ENCODE measurements around the gene PPARD.

Gene PPARD

GRCh38 chr6:35342258-35343091 is at the start of gene PPARD:
Gene PPARD, plus strand, starts transcription at chr6:35342558. Its CDS starts 68,530 bp downstream, at chr6:35411088.
- H3K9me3 ChIP-seq (ENCODE audit: control insufficient read depth in 1 of 2, low read length in 2 of 2), result no peaks in the 10 kb centered on the region
- peak within 1 kb of the TSS; percentile 71 to 95 for H3K9ac ChIP-seq (ENCODE audit: low read depth in 1 of 2, low read length in 2 of 2)
- peak within 1 kb of the TSS; percentile 76 for H3K27ac ChIP-seq (ENCODE audit: low read depth, low read length)
- H3K4me1 ChIP-seq (ENCODE audit: control insufficient read depth in 1 of 2, insufficient read depth in 2 of 2, low read length in 2 of 2), result peaks cover 13 to 14% of the 10 kb centered on the region in 2 donors
- H3K27me3 ChIP-seq (ENCODE audit: control insufficient read depth in 1 of 2, insufficient read depth in 2 of 2, low read length in 2 of 2), result no peaks in the 10 kb centered on the region
- peak within 1 kb of the TSS; percentile 85 to 93 for H3K4me3 ChIP-seq (ENCODE audit: low read depth in 1 of 2, low read length in 2 of 2)
- peaks cover 0 to 18% of the 10 kb centered on the region in 2 donors for H3K36me3 ChIP-seq (ENCODE audit: control insufficient read depth in 1 of 2, insufficient read depth in 2 of 2, low read length in 2 of 2)

- Histone ChIP-seq H3K4me3 (ENCODE audit: low read depth in 1 of 2, low read length in 2 of 2) (no peak overlapping the region), H3K4me1 (ENCODE audit: control insufficient read depth in 1 of 2, insufficient read depth in 2 of 2, low read length in 2 of 2) (peaks cover 15% of the 10 kb centered on the region in 2 donors), H3K9me3 (ENCODE audit: control insufficient read depth in 1 of 2, low read length in 2 of 2) (peaks cover 0 to 2% of the 10 kb centered on the region in 2 donors), H3K36me3 (ENCODE audit: control insufficient read depth in 1 of 2, insufficient read depth in 2 of 2, low read length in 2 of 2) (peaks cover 32 to 56% of the 10 kb centered on the region in 2 donors), H3K27me3 (ENCODE audit: control insufficient read depth in 1 of 2, insufficient read depth in 2 of 2, low read length in 2 of 2) (no peaks in the 10 kb centered on the region), H3K9ac (ENCODE audit: low read depth in 1 of 2, low read length in 2 of 2) (no peak overlapping the region), H3K27ac (ENCODE audit: low read depth, low read length) (no peak overlapping the region)
These were observed 48.7 kb upstream of the PPARD start for GRCh38 chr6:35293681-35294080.

- Histone ChIP-seq H3K9me3 (ENCODE audit: control insufficient read depth in 1 of 2, low read length in 2 of 2) (peaks cover 0 to 2% of the 10 kb centered on the region in 2 donors), H3K9ac (ENCODE audit: low read depth in 1 of 2, low read length in 2 of 2) (no peak overlapping the region), H3K4me1 (ENCODE audit: control insufficient read depth in 1 of 2, insufficient read depth in 2 of 2, low read length in 2 of 2) (peaks cover 17 to 20% of the 10 kb centered on the region in 2 donors), H3K27me3 (ENCODE audit: control insufficient read depth in 1 of 2, insufficient read depth in 2 of 2, low read length in 2 of 2) (no peaks in the 10 kb centered on the region), H3K36me3 (ENCODE audit: control insufficient read depth in 1 of 2, insufficient read depth in 2 of 2, low read length in 2 of 2) (peaks cover 29 to 50% of the 10 kb centered on the region in 2 donors), H3K4me3 (ENCODE audit: low read depth in 1 of 2, low read length in 2 of 2) (no peak overlapping the region), H3K27ac (ENCODE audit: low read depth, low read length) (no peak overlapping the region)
These were observed 47.9 kb upstream of the PPARD start for GRCh38 chr6:35294308-35294945.

- no peak overlapping the region for H3K9ac ChIP-seq (ENCODE audit: low read depth in 1 of 2, low read length in 2 of 2)
- no peaks in the 10 kb centered on the region for H3K27me3 ChIP-seq (ENCODE audit: control insufficient read depth in 1 of 2, insufficient read depth in 2 of 2, low read length in 2 of 2)
- peaks cover 0 to 2% of the 10 kb centered on the region in 2 donors for H3K9me3 ChIP-seq (ENCODE audit: control insufficient read depth in 1 of 2, low read length in 2 of 2)
- peaks cover 25 to 44% of the 10 kb centered on the region in 2 donors for H3K36me3 ChIP-seq (ENCODE audit: control insufficient read depth in 1 of 2, insufficient read depth in 2 of 2, low read length in 2 of 2)
- H3K4me1 ChIP-seq (ENCODE audit: control insufficient read depth in 1 of 2, insufficient read depth in 2 of 2, low read length in 2 of 2), result peaks cover 22 to 24% of the 10 kb centered on the region in 2 donors
- H3K27ac ChIP-seq (ENCODE audit: low read depth, low read length), result no peak overlapping the region
- no peak overlapping the region for H3K4me3 ChIP-seq (ENCODE audit: low read depth in 1 of 2, low read length in 2 of 2)
These were observed 47.3 kb upstream of the PPARD start for GRCh38 chr6:35295036-35295435.

- Histone ChIP-seq H3K9me3 (ENCODE audit: control insufficient read depth in 1 of 2, low read length in 2 of 2) (peaks cover 0 to 2% of the 10 kb centered on the region in 2 donors), H3K36me3 (ENCODE audit: control insufficient read depth in 1 of 2, insufficient read depth in 2 of 2, low read length in 2 of 2) (peaks cover 19 to 37% of the 10 kb centered on the region in 2 donors), H3K27ac (ENCODE audit: low read depth, low read length) (no peak overlapping the region), H3K9ac (ENCODE audit: low read depth in 1 of 2, low read length in 2 of 2) (no peak overlapping the region), H3K4me1 (ENCODE audit: control insufficient read depth in 1 of 2, insufficient read depth in 2 of 2, low read length in 2 of 2) (peaks cover 24 to 29% of the 10 kb centered on the region in 2 donors), H3K27me3 (ENCODE audit: control insufficient read depth in 1 of 2, insufficient read depth in 2 of 2, low read length in 2 of 2) (no peaks in the 10 kb centered on the region), H3K4me3 (ENCODE audit: low read depth in 1 of 2, low read length in 2 of 2) (no peak overlapping the region)
These were observed 46.6 kb upstream of the PPARD start for GRCh38 chr6:35295521-35296315.

- Histone ChIP-seq H3K9ac (ENCODE audit: low read depth in 1 of 2, low read length in 2 of 2) (peak overlapping the region; percentile 20 to 91), H3K9me3 (ENCODE audit: control insufficient read depth in 1 of 2, low read length in 2 of 2) (peaks cover 0 to 2% of the 10 kb centered on the region in 2 donors), H3K4me3 (ENCODE audit: low read depth in 1 of 2, low read length in 2 of 2) (peak overlapping the region; percentile 79 to 81), H3K36me3 (ENCODE audit: control insufficient read depth in 1 of 2, insufficient read depth in 2 of 2, low read length in 2 of 2) (peaks cover 7 to 24% of the 10 kb centered on the region in 2 donors), H3K27me3 (ENCODE audit: control insufficient read depth in 1 of 2, insufficient read depth in 2 of 2, low read length in 2 of 2) (no peaks in the 10 kb centered on the region), H3K27ac (ENCODE audit: low read depth, low read length) (no peak overlapping the region), H3K4me1 (ENCODE audit: control insufficient read depth in 1 of 2, insufficient read depth in 2 of 2, low read length in 2 of 2) (peaks cover 24 to 38% of the 10 kb centered on the region in 2 donors)
These were observed 45.3 kb upstream of the PPARD start for GRCh38 chr6:35296931-35297600.

GRCh38 chr6:35297601-35298481 is 44.5 kb upstream of the PPARD start, which contains the start of gene DEF6:
Gene DEF6, plus strand, starts transcription at chr6:35297818. Its CDS starts 39 bp downstream, at chr6:35297857.
- peaks cover 6 to 16% of the 10 kb centered on the region in 2 donors for H3K36me3 ChIP-seq (ENCODE audit: control insufficient read depth in 1 of 2, insufficient read depth in 2 of 2, low read length in 2 of 2)
- H3K4me1 ChIP-seq (ENCODE audit: control insufficient read depth in 1 of 2, insufficient read depth in 2 of 2, low read length in 2 of 2), result peaks cover 32 to 45% of the 10 kb centered on the region in 2 donors
- H3K9me3 ChIP-seq (ENCODE audit: control insufficient read depth in 1 of 2, low read length in 2 of 2), result peaks cover 0 to 2% of the 10 kb centered on the region in 2 donors
- no peaks in the 10 kb centered on the region for H3K27me3 ChIP-seq (ENCODE audit: control insufficient read depth in 1 of 2, insufficient read depth in 2 of 2, low read length in 2 of 2)
- peak within 1 kb of the TSS; percentile 69 for H3K27ac ChIP-seq (ENCODE audit: low read depth, low read length)
- peak within 1 kb of the TSS; percentile 79 to 81 for H3K4me3 ChIP-seq (ENCODE audit: low read depth in 1 of 2, low read length in 2 of 2)
- H3K9ac ChIP-seq (ENCODE audit: low read depth in 1 of 2, low read length in 2 of 2), result peak within 1 kb of the TSS; percentile 76 to 91

GRCh38 chr6:35298625-35299140 is 43.7 kb upstream of the PPARD start:
- H3K4me3 ChIP-seq (ENCODE audit: low read depth in 1 of 2, low read length in 2 of 2), result peak overlapping the region; percentile 79 to 81
- H3K4me1 ChIP-seq (ENCODE audit: control insufficient read depth in 1 of 2, insufficient read depth in 2 of 2, low read length in 2 of 2), result peaks cover 39 to 54% of the 10 kb centered on the region in 2 donors
- H3K36me3 ChIP-seq (ENCODE audit: control insufficient read depth in 1 of 2, insufficient read depth in 2 of 2, low read length in 2 of 2), result peaks cover 6 to 10% of the 10 kb centered on the region in 2 donors
- peaks cover 0 to 2% of the 10 kb centered on the region in 2 donors for H3K9me3 ChIP-seq (ENCODE audit: control insufficient read depth in 1 of 2, low read length in 2 of 2)
- H3K27ac ChIP-seq (ENCODE audit: low read depth, low read length), result no peak overlapping the region
- no peaks in the 10 kb centered on the region for H3K27me3 ChIP-seq (ENCODE audit: control insufficient read depth in 1 of 2, insufficient read depth in 2 of 2, low read length in 2 of 2)
- H3K9ac ChIP-seq (ENCODE audit: low read depth in 1 of 2, low read length in 2 of 2), result peak overlapping the region; percentile 76 to 91
